Measurements from ENCODE around the gene GOLGA8R.
A peak's percentile ranks its signal among the peaks of the same experiment; 100 is the strongest.
"Not testable (repeated sequence)": the region's sequence is repeated elsewhere in the genome, so short reads cannot be mapped to it uniquely, and the experiment has no call there.

Gene GOLGA8R

GRCh38 chr15:30414160-30414559, at the start of gene GOLGA8R:
Gene GOLGA8R (minus strand): TSS chr15:30414260. CDS start chr15:30414162, 98 bp downstream.
- not testable (repeated sequence) for DNase-seq

GRCh38 chr15:30463849-30464248, 49.8 kb upstream of the GOLGA8R start:
- not testable (repeated sequence) for DNase-seq

- DNase-seq: not testable (repeated sequence)
These were observed 48.1 kb upstream of the GOLGA8R start for GRCh38 chr15:30462176-30462575.

GRCh38 chr15:30452702-30453101, 38.6 kb upstream of the GOLGA8R start:
- DNase-seq: not testable (repeated sequence)

- DNase-seq: not testable (repeated sequence)
These were observed 24.3 kb upstream of the GOLGA8R start for GRCh38 chr15:30438348-30438747.

- not testable (repeated sequence) for DNase-seq
These were observed 21.8 kb upstream of the GOLGA8R start for GRCh38 chr15:30435878-30436277.

- not testable (repeated sequence) for DNase-seq
These were observed 6.7 kb upstream of the GOLGA8R start for GRCh38 chr15:30420723-30421122.

- DNase-seq: peak; percentile 49
These were observed 6.4 kb downstream of the GOLGA8R start for GRCh38 chr15:30407636-30408035.

GRCh38 chr15:30398988-30399387, 15.1 kb downstream of the GOLGA8R start:
- DNase-seq: peak; percentile 87

- DNase-seq: not testable (repeated sequence)
These were observed 20.4 kb downstream of the GOLGA8R start for GRCh38 chr15:30393664-30393991.

- DNase-seq: not testable (repeated sequence)
These were observed 21.0 kb downstream of the GOLGA8R start, which contains the start of gene CHRFAM7A for GRCh38 chr15:30392766-30393663. Gene CHRFAM7A (minus strand): TSS chr15:30393540. CDS start chr15:30383351, 10,189 bp downstream.

- not testable (repeated sequence) for DNase-seq
These were observed 27.7 kb downstream of the GOLGA8R start for GRCh38 chr15:30386318-30386887.

- DNase-seq: not testable (repeated sequence)
These were observed 37.0 kb downstream of the GOLGA8R start for GRCh38 chr15:30377082-30377413.

GRCh38 chr15:30376375-30377081, 37.5 kb downstream of the GOLGA8R start:
- not testable (repeated sequence) for DNase-seq

GRCh38 chr15:30375872-30376271, 38.2 kb downstream of the GOLGA8R start:
- DNase-seq: not testable (repeated sequence)

GRCh38 chr15:30374862-30375261, 39.2 kb downstream of the GOLGA8R start:
- DNase-seq: not testable (repeated sequence)

GRCh38 chr15:30368271-30368670, 45.8 kb downstream of the GOLGA8R start:
- DNase-seq: not testable (repeated sequence)

- not testable (repeated sequence) for DNase-seq
These were observed 46.8 kb downstream of the GOLGA8R start for GRCh38 chr15:30367246-30367645.

- DNase-seq: not testable (repeated sequence)
These were observed 52.7 kb downstream of the GOLGA8R start for GRCh38 chr15:30361404-30361803.

GRCh38 chr15:30360990-30361389, 53.1 kb downstream of the GOLGA8R start:
- not testable (repeated sequence) for DNase-seq

- DNase-seq: not testable (repeated sequence)
These were observed 59.0 kb downstream of the GOLGA8R start for GRCh38 chr15:30355043-30355442.
